Retinal pigment epithelial cell (primary cell): ENCODE data around the gene B3GNT9.

Source experiments
- DNase-seq: peaks from one replicate; pipeline ENCODE4 v3.0.0-alpha.2; 2010; ENCODE audit warnings: low read depth
- H3K4me3 ChIP-seq: 2 replicates; pipeline ENCODE4 v1.5.1; 2011; ENCODE audit warnings: mild to moderate bottlenecking, low read length, control low read depth, moderate library complexity
- TF ChIP-seq, protein P1 (sequence below): conservative IDR thresholded peaks from 2 replicates; pipeline ENCODE4 v1.5.1; 2011; ENCODE audit warnings: low read depth, low read length, control low read depth, inconsistent platforms

The B3GNT9 gene

DNA sequence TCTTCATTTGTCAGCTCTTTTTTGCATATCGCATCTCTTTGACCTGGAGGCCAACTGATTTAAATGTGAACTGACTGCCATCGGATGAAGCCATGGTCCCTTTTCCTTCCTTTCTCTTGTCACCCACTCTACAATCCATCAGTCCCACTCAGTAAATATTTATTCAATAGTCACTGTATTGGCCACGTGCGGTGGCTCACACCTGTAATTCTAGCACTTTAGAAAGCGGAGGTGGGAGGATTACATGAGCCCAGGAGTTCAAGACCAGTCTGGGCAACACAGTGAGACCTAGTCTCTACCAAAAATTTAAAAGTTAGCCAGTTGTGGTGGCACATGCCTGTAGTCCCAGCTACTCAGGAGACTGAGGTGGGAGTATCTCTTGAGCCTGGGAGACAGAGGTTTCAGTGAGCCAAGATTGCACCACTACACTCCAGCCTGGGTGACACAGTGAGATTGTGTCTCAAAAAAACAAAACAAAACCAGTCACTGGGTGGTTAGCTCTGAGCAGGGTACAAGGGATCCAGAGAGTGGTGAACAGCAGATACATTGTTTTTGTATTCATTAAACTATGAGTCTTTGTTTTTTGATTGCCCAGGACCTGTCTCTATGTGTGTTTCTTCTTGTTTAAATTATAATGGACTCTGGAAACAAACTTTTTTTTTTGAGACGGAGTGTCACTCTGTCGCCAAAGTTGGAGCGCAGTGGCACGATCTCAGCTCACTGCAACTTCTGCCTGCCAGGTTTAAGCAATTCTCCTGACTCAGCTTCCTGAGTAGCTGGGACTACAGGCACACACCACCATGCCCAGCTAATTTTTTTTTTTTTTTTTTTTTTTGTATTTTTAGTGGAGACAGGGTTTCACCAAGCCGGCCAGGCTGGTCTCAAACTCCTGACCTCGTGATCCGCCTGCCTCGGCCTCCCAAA lies 34.1 kb downstream of the B3GNT9 start:
- TF ChIP-seq, protein P1, sequence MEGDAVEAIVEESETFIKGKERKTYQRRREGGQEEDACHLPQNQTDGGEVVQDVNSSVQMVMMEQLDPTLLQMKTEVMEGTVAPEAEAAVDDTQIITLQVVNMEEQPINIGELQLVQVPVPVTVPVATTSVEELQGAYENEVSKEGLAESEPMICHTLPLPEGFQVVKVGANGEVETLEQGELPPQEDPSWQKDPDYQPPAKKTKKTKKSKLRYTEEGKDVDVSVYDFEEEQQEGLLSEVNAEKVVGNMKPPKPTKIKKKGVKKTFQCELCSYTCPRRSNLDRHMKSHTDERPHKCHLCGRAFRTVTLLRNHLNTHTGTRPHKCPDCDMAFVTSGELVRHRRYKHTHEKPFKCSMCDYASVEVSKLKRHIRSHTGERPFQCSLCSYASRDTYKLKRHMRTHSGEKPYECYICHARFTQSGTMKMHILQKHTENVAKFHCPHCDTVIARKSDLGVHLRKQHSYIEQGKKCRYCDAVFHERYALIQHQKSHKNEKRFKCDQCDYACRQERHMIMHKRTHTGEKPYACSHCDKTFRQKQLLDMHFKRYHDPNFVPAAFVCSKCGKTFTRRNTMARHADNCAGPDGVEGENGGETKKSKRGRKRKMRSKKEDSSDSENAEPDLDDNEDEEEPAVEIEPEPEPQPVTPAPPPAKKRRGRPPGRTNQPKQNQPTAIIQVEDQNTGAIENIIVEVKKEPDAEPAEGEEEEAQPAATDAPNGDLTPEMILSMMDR = no peak
- DNase-seq = no peak
- H3K4me3 ChIP-seq = no peak overlapping the region

- no peak overlapping the region for H3K4me3 ChIP-seq
- DNase-seq = peak; percentile 38
- TF ChIP-seq, protein P1 = no peak
Measured at GRCh38 chr16:67115639-67116038, 35.2 kb downstream of the B3GNT9 start.

GRCh38 chr16:67114793-67115192 lies 36.0 kb downstream of the B3GNT9 start:
- TF ChIP-seq, protein P1 = no peak
- H3K4me3 ChIP-seq = no peak overlapping the region
- DNase-seq = no peak

GRCh38 chr16:67112591-67113399 lies 38.0 kb downstream of the B3GNT9 start:
- no peak for DNase-seq
- H3K4me3 ChIP-seq = no peak overlapping the region
- TF ChIP-seq, protein P1 = no peak

GRCh38 chr16:67111951-67112444 lies 38.8 kb downstream of the B3GNT9 start:
- TF ChIP-seq, protein P1 = no peak
- no peak overlapping the region for H3K4me3 ChIP-seq
- no peak for DNase-seq

GRCh38 chr16:67109407-67110135 lies 41.2 kb downstream of the B3GNT9 start, which contains the start of gene PHAF1:
PHAF1 (plus strand) TSS chr16:67109941; CDS start chr16:67110176, 235 bp downstream.
- peak within 1 kb of the TSS; percentile 96 for H3K4me3 ChIP-seq
- DNase-seq = peak; percentile 63
- TF ChIP-seq, protein P1 = no peak
